IgD-negative memory B cell (primary cell): ENCODE measurements around the gene VLDLR. TPM values are rescaled to one million over a fixed set of nuclear protein-coding genes. Genes with fewer than 3 reads are reported as not detected.

Experiments used
- H3K27ac Mint-ChIP-seq, 3 donors: one replicate each; pipeline ENCODE4 v1.8.0; 2020 to 2022; ENCODE audit warnings: mild to moderate bottlenecking in 3 of 3, mixed read lengths in 3 of 3, moderate library complexity in 1 of 3
- H3K27me3 Mint-ChIP-seq: one replicate; pipeline ENCODE4 v1.8.0; 2021; ENCODE audit warnings: mixed read lengths
- H3K36me3 Mint-ChIP-seq: one replicate; pipeline ENCODE4 v1.8.0; 2020; ENCODE audit warnings: mild to moderate bottlenecking, mixed read lengths
- H3K4me1 Mint-ChIP-seq, 3 donors: one replicate each; pipeline ENCODE4 v1.8.0; 2020 to 2022; ENCODE audit warnings: mixed read lengths in 3 of 3, mild to moderate bottlenecking in 1 of 3
- H3K4me3 Mint-ChIP-seq, 4 donors: one replicate each; pipeline ENCODE4 v1.8.0; 2020 to 2022; ENCODE audit warnings: mild to moderate bottlenecking in 4 of 4, mixed read lengths in 4 of 4, moderate library complexity in 3 of 4
- H3K9me3 Mint-ChIP-seq, 3 donors: one replicate each; pipeline ENCODE4 v1.8.0; 2020 to 2021; ENCODE audit warnings: mixed read lengths in 3 of 3, mild to moderate bottlenecking in 1 of 3
- polyA plus RNA-seq: library from polyadenylated mRNA; unstranded; fragments of 300-500 nt; fragmentation: Illumina TruSeq; gene quantifications from one replicate; pipeline ENCODE4 v1.2.3, GENCODE V29; 2021

VLDLR gene
- polyA plus RNA-seq, 1 donor from 2014 or later = not detected

DNA sequence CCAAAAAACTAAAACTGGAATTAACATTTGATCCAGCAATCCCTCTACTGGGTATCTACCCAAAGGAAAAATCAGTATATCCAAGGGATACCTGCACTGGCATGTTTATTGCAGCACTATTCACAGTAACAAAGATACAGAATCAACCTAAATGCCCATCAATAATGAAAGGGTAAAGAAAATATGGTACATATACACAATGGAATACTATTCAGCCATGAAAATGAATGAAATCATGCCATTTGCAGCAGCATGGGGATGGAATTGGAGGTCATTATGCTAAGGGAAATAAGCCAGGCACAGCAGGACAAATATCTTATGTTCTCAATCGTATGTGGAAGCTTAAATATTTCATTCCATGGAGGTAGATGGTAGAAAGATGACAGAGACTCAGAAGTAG is 9.7 kb downstream of the VLDLR start:
- H3K4me1 Mint-ChIP-seq = no peaks in the 10 kb centered on the region
- H3K9me3 Mint-ChIP-seq = peaks cover 0 to 5% (median 3%) of the 10 kb centered on the region in 3 donors
- no peak overlapping the region for H3K27ac Mint-ChIP-seq
- no peaks in the 10 kb centered on the region for H3K36me3 Mint-ChIP-seq
- H3K27me3 Mint-ChIP-seq = peaks cover 14% of the 10 kb centered on the region
- no peak overlapping the region for H3K4me3 Mint-ChIP-seq

DNA sequence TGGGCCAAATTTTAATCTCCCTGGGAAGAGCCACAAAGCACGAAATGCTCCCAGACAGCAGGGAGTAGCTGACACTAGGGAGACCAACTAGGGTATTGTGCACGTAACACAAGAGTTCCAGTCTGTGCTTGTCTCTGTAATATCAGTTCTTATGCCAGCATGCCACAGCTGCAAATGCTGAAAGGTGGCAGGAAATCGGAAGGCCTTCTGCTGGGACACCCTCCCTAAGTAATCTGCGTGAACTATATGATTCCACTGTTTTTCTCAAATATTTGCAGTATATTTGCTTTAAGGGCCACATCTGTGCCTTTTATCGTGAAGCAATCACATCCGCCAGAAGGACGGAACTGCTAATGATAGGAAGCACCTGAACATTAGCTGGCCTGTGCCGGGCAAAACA is 12.6 kb downstream of the VLDLR start:
- no peaks in the 10 kb centered on the region for H3K36me3 Mint-ChIP-seq
- H3K4me3 Mint-ChIP-seq = no peak overlapping the region
- H3K27ac Mint-ChIP-seq = no peak overlapping the region
- H3K4me1 Mint-ChIP-seq = no peaks in the 10 kb centered on the region
- peaks cover 14% of the 10 kb centered on the region for H3K27me3 Mint-ChIP-seq
- peaks cover 0 to 5% (median 3%) of the 10 kb centered on the region in 3 donors for H3K9me3 Mint-ChIP-seq

DNA sequence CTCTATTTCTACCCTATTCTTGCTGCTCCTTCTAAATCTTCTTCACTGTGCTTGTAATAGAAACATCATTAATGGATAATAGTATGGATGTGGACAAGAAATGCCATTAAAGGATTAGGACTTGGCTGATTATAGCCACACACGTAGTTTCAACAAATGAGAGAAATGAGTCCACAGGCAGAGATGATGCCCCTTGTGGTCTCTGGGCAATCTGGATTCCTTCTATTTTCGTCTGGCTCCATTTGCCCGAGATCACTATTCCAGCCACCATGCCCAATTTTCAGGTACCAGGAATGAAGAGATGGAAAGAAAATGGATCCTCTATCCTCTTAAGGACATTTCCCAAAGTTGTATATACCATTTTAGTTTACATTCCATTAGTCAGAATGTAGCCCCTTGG is 13.2 kb downstream of the VLDLR start:
- no peaks in the 10 kb centered on the region for H3K36me3 Mint-ChIP-seq
- no peak overlapping the region for H3K27ac Mint-ChIP-seq
- peaks cover 0 to 5% (median 3%) of the 10 kb centered on the region in 3 donors for H3K9me3 Mint-ChIP-seq
- H3K4me1 Mint-ChIP-seq = no peaks in the 10 kb centered on the region
- no peak overlapping the region for H3K4me3 Mint-ChIP-seq
- H3K27me3 Mint-ChIP-seq = peaks cover 14% of the 10 kb centered on the region

DNA sequence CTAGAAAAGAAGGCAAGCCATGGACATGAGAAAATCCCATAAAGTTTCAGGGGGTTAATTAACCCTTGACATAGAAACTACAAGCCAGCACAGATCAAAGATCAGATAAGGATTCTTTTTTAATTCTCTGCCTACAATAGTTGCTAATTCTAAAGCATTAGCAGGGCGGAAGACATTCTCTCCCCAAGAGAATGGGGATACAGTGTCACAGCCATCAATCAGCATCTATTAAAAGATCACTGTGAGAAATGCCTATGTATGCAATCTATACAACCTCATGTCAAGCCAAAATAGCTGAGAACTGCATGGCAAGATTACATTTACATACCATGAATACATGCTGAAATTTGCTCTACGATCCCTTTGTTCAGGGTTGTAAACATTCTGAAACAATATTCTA is 14.3 kb downstream of the VLDLR start:
- Mint-ChIP-seq H3K27me3 (peaks cover 14% of the 10 kb centered on the region), H3K4me1 (no peaks in the 10 kb centered on the region), H3K4me3 (no peak overlapping the region), H3K9me3 (peaks cover 0 to 5% (median 3%) of the 10 kb centered on the region in 3 donors), H3K36me3 (no peaks in the 10 kb centered on the region), H3K27ac (no peak overlapping the region)

DNA sequence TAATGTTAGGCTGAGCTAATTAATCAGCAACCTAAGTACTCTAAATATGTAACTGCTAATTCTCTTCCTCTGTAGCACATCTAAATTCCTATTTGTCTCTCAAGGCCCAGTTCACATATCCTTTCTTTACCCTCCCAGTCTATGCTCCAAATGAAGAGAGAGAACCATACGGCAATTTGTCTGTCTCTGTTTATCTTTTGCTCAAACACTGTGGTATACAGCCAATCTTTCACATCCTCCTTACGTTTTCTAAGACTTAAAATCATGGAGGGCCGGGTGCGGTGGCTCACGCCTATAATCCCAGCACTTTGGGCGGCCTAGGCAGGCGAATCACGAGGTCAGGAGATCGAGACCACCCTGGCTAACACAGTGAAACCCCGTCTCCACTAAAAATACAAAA is 15.8 kb downstream of the VLDLR start:
- Mint-ChIP-seq H3K4me1 (no peaks in the 10 kb centered on the region), H3K4me3 (no peak overlapping the region), H3K27me3 (peaks cover 14% of the 10 kb centered on the region), H3K27ac (no peak overlapping the region), H3K36me3 (no peaks in the 10 kb centered on the region), H3K9me3 (no peaks in the 10 kb centered on the region)

DNA sequence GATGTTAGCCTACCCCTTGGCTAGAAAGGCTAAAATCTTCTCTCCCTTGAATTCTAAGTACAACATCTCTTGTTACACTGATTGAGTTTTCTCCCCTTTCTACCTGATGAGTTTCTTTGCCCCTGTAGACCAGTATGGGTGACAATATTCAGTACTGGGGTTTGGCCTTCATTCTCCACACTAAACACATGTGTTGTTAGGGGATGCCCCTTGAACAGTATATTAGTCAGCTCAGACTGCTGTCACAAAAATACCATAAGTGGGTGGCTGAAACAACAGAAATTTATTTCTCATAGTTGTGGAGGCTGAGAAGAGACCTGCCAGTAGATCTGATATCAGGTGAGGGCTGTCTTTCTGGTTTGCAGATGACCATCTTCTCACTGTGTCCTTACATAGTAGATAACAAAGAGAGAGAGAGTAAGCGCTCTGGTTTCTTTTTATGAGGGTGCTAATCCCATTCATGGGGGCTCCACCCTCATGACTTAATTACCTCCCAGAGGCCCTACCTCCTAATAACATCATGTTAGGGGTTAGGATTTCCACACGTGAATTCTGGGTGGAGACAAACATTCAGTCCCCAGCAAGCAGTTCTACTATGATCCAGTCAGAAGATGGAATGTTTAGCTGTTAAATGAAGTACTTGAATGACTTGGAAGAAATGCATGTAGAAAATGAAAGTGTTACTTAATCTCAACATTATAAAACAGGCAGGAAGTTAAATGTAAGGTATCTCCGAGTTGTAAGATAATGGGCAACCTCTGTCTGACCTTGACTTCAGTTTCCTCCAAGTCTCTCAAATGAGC is 17.5 kb downstream of the VLDLR start:
- Mint-ChIP-seq H3K27ac (no peak overlapping the region), H3K27me3 (peaks cover 8% of the 10 kb centered on the region), H3K4me3 (no peak overlapping the region), H3K4me1 (no peaks in the 10 kb centered on the region), H3K9me3 (peaks cover 0 to 4% (median 0%) of the 10 kb centered on the region in 3 donors), H3K36me3 (no peaks in the 10 kb centered on the region)

DNA sequence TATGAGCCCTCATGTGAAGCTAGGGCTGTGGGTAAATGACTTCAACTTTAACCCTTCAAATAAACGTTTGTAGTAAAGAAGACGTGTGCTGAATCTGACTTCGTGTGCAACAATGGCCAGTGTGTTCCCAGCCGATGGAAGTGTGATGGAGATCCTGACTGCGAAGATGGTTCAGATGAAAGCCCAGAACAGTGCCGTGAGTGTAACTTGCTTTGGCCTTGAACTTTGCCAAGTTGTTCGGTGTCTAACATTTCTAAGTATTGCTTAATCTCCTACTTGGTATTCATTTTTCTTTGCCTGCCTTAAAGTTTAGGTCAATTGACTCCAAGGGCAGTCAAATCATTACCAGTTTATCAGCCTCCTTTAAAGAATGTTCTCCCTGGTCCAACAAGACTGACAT is 18.2 kb downstream of the VLDLR start:
- no peaks in the 10 kb centered on the region for H3K36me3 Mint-ChIP-seq
- no peak overlapping the region for H3K27ac Mint-ChIP-seq
- no peaks in the 10 kb centered on the region for H3K4me1 Mint-ChIP-seq
- H3K9me3 Mint-ChIP-seq = peaks cover 0 to 4% (median 0%) of the 10 kb centered on the region in 3 donors
- H3K27me3 Mint-ChIP-seq = peaks cover 1% of the 10 kb centered on the region
- H3K4me3 Mint-ChIP-seq = no peak overlapping the region

DNA sequence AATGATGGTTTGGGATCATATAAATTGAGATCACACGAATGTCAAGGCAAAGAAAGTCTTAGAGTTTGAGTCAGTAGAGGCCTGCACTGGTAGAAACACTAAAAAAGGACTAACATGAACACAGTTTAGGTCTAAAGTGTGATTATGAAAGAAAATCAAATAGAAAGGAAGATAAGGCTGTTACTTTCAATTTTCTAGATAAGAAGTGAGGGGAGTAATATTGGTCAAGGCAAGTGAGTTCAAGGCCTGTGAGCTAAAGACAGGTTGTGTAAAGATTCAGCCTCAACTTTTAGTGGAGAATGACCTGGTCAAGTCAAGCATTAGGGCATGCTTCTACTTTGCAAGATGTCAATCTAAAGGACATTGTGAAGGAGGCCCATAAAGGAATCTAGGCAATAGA is 19.0 kb downstream of the VLDLR start:
- no peak overlapping the region for H3K27ac Mint-ChIP-seq
- H3K27me3 Mint-ChIP-seq = no peaks in the 10 kb centered on the region
- H3K36me3 Mint-ChIP-seq = no peaks in the 10 kb centered on the region
- H3K9me3 Mint-ChIP-seq = peaks cover 0 to 4% (median 0%) of the 10 kb centered on the region in 3 donors
- H3K4me3 Mint-ChIP-seq = no peak overlapping the region
- no peaks in the 10 kb centered on the region for H3K4me1 Mint-ChIP-seq

DNA sequence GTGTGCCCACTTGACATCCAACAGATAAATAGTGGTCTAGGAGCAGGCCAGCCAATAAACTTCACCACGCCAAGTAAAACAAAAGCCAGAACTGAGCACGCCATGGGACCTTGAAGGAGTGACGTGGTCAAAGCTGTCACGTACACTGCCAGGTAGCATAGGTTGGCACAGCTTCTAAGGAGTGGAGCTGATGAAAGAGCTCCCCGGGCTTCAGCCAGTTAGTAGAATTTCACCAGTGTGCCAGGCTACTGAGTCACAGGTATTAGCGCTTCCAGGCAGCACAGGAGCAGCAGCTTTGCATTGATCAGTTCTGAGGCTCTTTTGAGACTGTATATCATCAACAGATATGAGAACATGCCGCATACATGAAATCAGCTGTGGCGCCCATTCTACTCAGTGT is 19.4 kb downstream of the VLDLR start:
- no peaks in the 10 kb centered on the region for H3K4me1 Mint-ChIP-seq
- no peaks in the 10 kb centered on the region for H3K36me3 Mint-ChIP-seq
- H3K27ac Mint-ChIP-seq = peak overlapping the region in 1 of 3 donors; percentile 16
- no peaks in the 10 kb centered on the region for H3K27me3 Mint-ChIP-seq
- peaks cover 0 to 4% (median 0%) of the 10 kb centered on the region in 3 donors for H3K9me3 Mint-ChIP-seq
- no peak overlapping the region for H3K4me3 Mint-ChIP-seq

DNA sequence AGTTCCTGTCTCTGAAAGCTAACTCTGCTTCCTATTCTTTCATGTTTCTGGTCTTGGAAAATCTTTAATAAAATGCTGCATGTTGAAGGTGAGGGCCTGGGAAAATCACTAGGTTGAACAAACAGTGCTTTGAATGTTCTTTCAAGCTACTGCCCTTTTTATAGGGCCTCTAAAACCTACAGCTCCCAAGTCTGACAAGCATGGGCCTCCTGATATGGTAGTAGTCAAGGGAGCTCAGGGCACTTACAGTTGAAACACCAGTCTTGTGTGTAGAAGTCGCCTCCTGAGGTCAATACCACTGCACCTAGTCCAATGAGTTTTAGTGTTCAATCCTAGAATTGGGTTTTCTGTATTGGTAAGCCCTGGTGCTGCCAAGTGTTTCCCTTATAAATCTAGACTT is 20.5 kb downstream of the VLDLR start:
- no peak overlapping the region for H3K4me3 Mint-ChIP-seq
- H3K27ac Mint-ChIP-seq = no peak overlapping the region
- H3K27me3 Mint-ChIP-seq = no peaks in the 10 kb centered on the region
- H3K4me1 Mint-ChIP-seq = no peaks in the 10 kb centered on the region
- H3K9me3 Mint-ChIP-seq = peaks cover 0 to 4% (median 0%) of the 10 kb centered on the region in 3 donors
- H3K36me3 Mint-ChIP-seq = no peaks in the 10 kb centered on the region

DNA sequence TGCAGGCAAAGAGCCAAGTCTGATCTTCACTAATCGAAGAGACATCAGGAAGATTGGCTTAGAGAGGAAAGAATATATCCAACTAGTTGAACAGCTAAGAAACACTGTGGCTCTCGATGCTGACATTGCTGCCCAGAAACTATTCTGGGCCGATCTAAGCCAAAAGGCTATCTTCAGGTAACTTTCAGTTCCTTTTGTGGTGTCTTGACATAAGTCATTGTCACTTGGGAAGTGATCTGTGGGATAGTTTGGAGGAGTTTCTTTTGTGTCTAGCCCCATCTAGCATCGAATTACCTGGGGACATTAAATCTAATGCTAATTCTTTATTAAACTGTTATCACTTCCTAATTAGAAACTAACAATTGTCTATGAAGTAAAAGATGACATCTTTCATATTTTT is 24.0 kb downstream of the VLDLR start:
- Mint-ChIP-seq H3K9me3 (peaks cover 0 to 4% (median 0%) of the 10 kb centered on the region in 3 donors), H3K4me1 (no peaks in the 10 kb centered on the region), H3K4me3 (no peak overlapping the region), H3K27me3 (no peaks in the 10 kb centered on the region), H3K36me3 (no peaks in the 10 kb centered on the region), H3K27ac (no peak overlapping the region)

DNA sequence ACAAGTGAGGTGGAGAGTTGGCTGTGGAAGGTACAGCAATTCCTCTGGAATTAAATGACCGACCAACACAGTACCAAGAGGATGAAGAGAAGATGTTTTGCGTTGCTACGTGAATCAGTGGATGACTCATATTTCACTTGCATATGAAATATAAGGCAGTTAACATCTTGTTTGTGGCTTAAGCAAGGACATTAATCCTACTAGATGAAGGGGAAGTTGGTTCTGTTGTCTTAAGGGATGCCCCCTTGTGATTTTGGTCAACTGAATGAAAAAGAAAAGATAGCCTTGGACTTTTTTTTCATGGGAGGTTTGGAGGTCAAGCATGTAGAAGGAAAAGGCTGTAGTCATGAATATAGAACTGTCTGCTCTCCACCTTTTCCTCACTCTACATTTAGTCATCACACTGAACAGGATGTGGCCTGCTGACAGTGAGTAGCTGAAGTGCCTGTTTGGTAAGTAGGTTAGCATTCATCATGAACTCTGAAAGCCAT is 33.9 kb downstream of the VLDLR start:
- Mint-ChIP-seq H3K4me3 (peak overlapping the region in 1 of 4 donors; percentile 15), H3K9me3 (no peaks in the 10 kb centered on the region), H3K27me3 (peaks cover 6% of the 10 kb centered on the region), H3K36me3 (peaks cover 7% of the 10 kb centered on the region), H3K4me1 (peaks cover 4 to 7% (median 6%) of the 10 kb centered on the region in 3 donors), H3K27ac (peak overlapping the region in 1 of 3 donors; percentile 14)

DNA sequence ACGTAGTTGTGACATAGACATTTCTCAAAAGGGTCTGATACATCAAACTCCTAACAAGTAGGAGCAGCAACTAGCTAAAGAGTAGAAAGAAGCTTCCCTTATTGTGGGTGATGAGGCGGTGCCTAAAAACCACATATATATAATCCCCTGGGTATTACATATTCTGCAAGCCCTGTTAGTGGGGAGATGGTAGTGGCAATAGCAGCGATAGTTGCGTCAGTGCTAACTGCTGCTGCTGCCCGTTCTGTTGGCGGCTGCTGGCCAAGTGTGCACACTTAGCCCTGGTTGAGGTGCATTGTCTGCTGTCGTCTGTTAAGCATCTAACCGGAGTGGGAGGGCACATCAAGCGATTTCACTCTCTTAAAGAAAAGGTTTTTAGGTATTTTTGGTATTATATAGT is 35.8 kb downstream of the VLDLR start:
- Mint-ChIP-seq H3K27ac (no peak overlapping the region), H3K4me1 (peaks cover 4 to 7% (median 6%) of the 10 kb centered on the region in 3 donors), H3K9me3 (no peaks in the 10 kb centered on the region), H3K27me3 (peaks cover 6% of the 10 kb centered on the region), H3K4me3 (peak overlapping the region in 1 of 4 donors; percentile 64), H3K36me3 (peaks cover 8% of the 10 kb centered on the region)

DNA sequence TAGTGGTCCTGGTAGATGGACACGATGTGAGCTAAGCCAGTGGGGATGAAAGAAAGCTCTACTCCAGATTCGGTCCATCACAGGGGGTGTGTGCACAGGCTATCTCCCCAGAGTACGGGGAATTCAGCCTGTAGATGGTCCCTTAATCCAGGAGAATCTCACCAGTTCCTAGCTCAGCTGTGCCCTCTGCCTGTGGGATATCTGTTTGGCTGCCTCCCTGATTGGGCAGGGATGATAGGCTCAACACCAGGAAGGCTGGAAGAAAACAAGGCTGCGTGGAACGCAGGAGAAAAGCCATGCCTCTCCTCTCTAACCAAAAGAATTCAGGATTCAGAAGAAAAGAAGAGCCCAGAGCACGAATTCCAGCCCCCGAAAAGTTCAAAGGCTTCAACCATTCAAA is 40.9 kb downstream of the VLDLR start:
- Mint-ChIP-seq H3K27me3 (peaks cover 4% of the 10 kb centered on the region), H3K4me1 (peaks cover 1 to 3% (median 2%) of the 10 kb centered on the region in 3 donors), H3K36me3 (peaks cover 1% of the 10 kb centered on the region), H3K27ac (no peak overlapping the region), H3K9me3 (peaks cover 0 to 8% (median 4%) of the 10 kb centered on the region in 3 donors), H3K4me3 (no peak overlapping the region)

DNA sequence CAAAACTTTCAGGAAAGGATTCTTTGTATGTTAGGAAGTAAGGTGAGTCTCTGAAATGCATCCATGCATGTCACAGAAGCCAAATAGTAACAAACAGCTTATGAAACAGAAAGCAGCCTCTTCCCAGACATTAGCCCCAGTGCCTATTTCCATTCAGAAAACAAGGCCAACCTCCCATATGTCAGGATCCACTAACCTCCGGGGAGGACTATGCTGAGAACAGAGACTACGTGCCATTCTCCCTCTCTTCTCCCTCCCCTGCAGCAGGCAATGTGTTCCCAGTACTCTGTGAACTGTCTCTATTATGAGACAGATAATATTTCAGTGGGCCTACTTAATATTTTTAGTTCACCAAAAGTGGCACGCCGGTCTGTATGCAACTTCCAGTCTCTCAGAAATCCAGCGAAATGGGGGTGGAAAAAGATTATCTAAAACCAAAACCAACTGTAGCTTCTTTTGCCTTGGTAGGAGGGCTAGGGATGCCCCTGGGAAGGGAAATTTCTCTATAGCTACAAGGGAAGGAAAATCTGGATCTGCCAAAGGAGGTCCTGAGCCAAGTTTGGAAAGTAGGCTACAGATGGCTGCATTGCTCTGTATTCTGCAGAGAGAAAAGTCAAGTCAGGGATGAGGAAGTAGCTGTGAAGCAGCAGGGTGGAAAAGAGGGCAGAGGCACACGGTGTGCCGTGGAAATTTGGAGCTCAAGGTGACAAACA is 42.0 kb downstream of the VLDLR start:
- H3K4me1 Mint-ChIP-seq = peaks cover 0 to 2% (median 0%) of the 10 kb centered on the region in 3 donors
- peaks cover 0 to 8% (median 6%) of the 10 kb centered on the region in 3 donors for H3K9me3 Mint-ChIP-seq
- H3K36me3 Mint-ChIP-seq = peaks cover 1% of the 10 kb centered on the region
- no peak overlapping the region for H3K4me3 Mint-ChIP-seq
- H3K27me3 Mint-ChIP-seq = no peaks in the 10 kb centered on the region
- no peak overlapping the region for H3K27ac Mint-ChIP-seq
